Ammon's horn (tissue), 1 donor: ENCODE data around the gene MARCHF10.
"Not testable (repeated sequence)": the region's sequence is repeated elsewhere in the genome, so short reads cannot be mapped to it uniquely, and the experiment has no call there.

Source experiments
- DNase-seq: peaks from one replicate; pipeline ENCODE4 v3.0.0-alpha.2; 2016; ENCODE audit warnings: low spot score

The MARCHF10 gene

GRCh38 chr17:62790564-62790986, 17.5 kb downstream of the MARCHF10 start:
- DNase-seq = no peak

- DNase-seq = no peak
Observed at GRCh38 chr17:62787366-62787765, 20.7 kb downstream of the MARCHF10 start.

- DNase-seq = no peak
Observed at GRCh38 chr17:62786646-62787045, 21.5 kb downstream of the MARCHF10 start.

- DNase-seq = not testable (repeated sequence)
Observed at GRCh38 chr17:62785983-62786382, 22.1 kb downstream of the MARCHF10 start.

- no peak for DNase-seq
Observed at GRCh38 chr17:62782730-62783270, 25.3 kb downstream of the MARCHF10 start.

- DNase-seq = no peak
Observed at GRCh38 chr17:62781831-62782251, 26.3 kb downstream of the MARCHF10 start.

- DNase-seq = no peak
Observed at GRCh38 chr17:62781356-62781755, 26.8 kb downstream of the MARCHF10 start.

GRCh38 chr17:62780951-62781350, 27.2 kb downstream of the MARCHF10 start:
- DNase-seq = no peak

- no peak for DNase-seq
Observed at GRCh38 chr17:62780269-62780668, 27.8 kb downstream of the MARCHF10 start.

- peak; percentile 56 for DNase-seq
Observed at GRCh38 chr17:62778990-62779681, 29.0 kb downstream of the MARCHF10 start.

GRCh38 chr17:62775876-62776275, 32.2 kb downstream of the MARCHF10 start:
- no peak for DNase-seq

- DNase-seq = no peak
Observed at GRCh38 chr17:62774338-62774737, 33.8 kb downstream of the MARCHF10 start.

- DNase-seq = no peak
Observed at GRCh38 chr17:62767997-62768396, 40.1 kb downstream of the MARCHF10 start.

- DNase-seq = no peak
Observed at GRCh38 chr17:62765351-62765750, 42.8 kb downstream of the MARCHF10 start.

- DNase-seq = no peak
Observed at GRCh38 chr17:62763891-62764600, 44.1 kb downstream of the MARCHF10 start.

- DNase-seq = no peak
Observed at GRCh38 chr17:62761884-62762283, 46.2 kb downstream of the MARCHF10 start.

- no peak for DNase-seq
Observed at GRCh38 chr17:62760945-62761267, 47.2 kb downstream of the MARCHF10 start.

GRCh38 chr17:62760059-62760944, 47.8 kb downstream of the MARCHF10 start:
- no peak for DNase-seq

GRCh38 chr17:62757500-62757951, 50.6 kb downstream of the MARCHF10 start:
- no peak for DNase-seq

GRCh38 chr17:62756198-62756597, 51.9 kb downstream of the MARCHF10 start:
- no peak for DNase-seq

GRCh38 chr17:62755141-62755851, 52.8 kb downstream of the MARCHF10 start:
- no peak for DNase-seq

- DNase-seq = no peak
Observed at GRCh38 chr17:62754631-62755030, 53.5 kb downstream of the MARCHF10 start.
